Measurements from ENCODE around the gene TTC32.

TTC32 gene

DNA sequence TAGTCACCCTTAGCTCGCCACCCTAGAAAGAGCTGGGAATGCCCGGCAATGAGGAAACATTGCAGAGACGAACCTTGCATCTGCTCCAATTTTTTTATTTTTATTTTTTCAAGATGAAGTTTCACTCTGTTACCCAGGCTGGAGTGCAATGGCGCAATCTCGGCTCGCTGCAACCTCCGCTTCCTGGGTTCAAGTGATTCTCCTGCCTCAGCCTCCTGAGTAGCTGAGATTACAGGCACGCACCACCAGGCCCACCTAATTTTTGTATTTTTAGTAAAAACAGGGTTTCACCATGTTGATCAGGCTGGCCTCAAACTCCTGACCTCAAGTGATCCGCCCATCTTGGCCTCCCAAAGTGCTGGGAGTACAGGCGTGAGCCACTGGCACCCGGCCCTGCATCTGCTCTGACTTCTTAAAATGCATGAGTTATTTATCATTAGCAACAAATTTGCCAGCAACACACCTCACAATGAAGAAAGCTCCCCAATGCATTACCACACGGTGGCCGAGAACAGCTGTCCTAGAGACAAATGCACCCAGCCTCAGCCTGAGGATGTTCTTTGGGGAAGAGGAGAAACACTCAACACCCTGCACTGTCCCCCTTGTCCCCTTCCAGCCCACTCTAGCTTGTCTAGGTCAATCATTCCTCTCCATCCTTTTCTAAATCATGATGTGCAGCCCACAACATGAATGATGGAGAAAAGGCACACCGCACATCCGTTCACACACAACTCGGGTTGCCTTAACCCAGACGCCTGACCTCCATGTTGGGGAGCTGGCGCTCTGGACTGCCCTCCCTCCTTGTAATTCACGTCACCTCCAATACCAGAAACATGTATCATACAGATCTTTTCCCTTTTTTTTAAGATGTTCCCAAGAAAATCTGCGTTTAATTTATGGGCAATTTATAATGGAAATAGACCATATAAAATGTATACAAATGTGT lies 46.9 kb downstream of the TTC32 start:
- Histone ChIP-seq H3K9ac (ENCODE audit: low read length) (no peak overlapping the region), H3K27me3 (ENCODE audit: control insufficient read depth, insufficient read depth, low read length) (no peaks in the 10 kb centered on the region), H3K4me3 (ENCODE audit: low read length) (no peak overlapping the region), H3K36me3 (ENCODE audit: control insufficient read depth, insufficient read depth, low read length) (no peaks in the 10 kb centered on the region), H3K9me3 (ENCODE audit: control insufficient read depth, low read length) (no peaks in the 10 kb centered on the region), H3K4me1 (ENCODE audit: control insufficient read depth, insufficient read depth, low read length) (no peaks in the 10 kb centered on the region)

DNA sequence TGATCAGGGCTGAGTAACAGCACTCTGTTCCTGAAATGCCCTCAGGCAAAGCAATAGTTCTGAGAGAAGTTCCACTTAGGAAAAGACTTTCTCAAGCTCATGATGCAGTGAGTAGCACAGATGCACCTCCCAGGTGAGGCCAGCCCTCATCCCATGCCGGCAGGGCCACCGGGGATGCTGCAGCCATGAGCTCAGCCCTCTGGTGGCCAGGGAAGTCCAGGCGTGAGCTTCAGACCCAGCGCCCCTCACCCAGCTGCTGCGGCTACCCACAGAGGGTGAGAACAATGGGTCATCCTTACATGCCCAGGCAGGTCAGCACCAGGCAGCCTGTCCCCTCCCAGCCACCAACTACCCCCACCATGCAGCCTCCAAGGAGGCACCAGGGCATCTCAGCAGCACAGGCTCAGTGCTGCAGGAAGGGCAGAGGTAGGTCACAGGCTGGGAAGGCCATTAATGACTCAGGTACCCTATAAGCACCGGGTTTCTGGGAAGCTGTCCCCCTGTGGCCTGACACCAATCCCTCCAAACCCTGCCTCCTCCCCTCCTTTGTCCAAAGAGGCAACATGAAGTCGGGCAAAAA lies 50.6 kb downstream of the TTC32 start:
- Histone ChIP-seq H3K9me3 (ENCODE audit: control insufficient read depth, low read length) (no peaks in the 10 kb centered on the region), H3K9ac (ENCODE audit: low read length) (no peak overlapping the region)

DNA sequence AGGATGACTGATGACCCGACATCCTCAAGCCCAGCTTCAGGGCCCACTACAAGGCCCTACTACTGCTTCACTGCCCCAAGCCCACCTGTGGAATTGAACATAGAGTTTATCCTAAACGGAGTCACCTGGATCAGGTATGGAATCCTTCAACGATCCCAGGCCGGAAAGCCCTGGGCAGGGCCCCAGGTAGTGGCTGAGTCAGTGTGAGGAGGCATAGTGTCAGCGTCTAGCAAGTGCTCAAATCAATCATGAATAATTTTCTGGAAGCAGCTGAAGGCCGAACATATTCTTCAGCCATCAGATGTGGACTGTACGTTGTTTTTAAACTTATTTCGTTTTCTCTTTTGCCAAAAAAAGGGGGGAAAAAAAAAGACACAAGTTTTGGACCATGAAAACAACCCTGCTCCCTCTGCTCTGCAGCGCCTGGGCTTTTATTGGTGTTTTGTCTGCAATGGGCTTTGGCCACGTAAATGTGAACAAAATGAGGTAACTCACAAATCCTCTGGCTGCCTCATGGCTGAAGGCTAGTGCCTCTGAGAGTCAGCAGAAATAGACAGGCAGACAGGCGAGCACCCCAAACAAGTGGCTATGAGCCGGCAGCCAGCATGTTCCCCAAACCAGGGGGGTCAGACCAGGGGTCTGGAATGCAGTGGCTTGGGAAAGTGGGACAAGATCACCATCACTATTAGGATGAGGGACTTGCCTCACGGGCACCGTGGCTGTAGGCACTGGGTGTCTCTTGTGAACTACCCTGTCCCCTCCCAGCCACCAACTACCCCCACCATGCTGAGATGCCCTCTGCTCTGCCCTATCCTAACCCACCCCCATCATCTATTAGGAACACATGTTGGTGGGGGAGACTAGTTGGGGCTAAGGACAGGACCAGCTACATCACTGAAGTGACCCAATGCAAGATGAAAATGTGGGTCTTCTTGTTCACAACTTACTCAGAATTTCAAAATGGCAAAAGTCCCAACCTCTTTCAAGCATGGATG lies 51.4 kb downstream of the TTC32 start:
- Histone ChIP-seq H3K4me1 (ENCODE audit: control insufficient read depth, insufficient read depth, low read length) (no peaks in the 10 kb centered on the region), H3K27me3 (ENCODE audit: control insufficient read depth, insufficient read depth, low read length) (no peaks in the 10 kb centered on the region), H3K4me3 (ENCODE audit: low read length) (no peak overlapping the region), H3K36me3 (ENCODE audit: control insufficient read depth, insufficient read depth, low read length) (no peaks in the 10 kb centered on the region), H3K9ac (ENCODE audit: low read length) (no peak overlapping the region), H3K9me3 (ENCODE audit: control insufficient read depth, low read length) (no peaks in the 10 kb centered on the region)

More for the DNA sequence above, 50.6 kb downstream of the TTC32 start:
- Histone ChIP-seq H3K36me3 (ENCODE audit: control insufficient read depth, insufficient read depth, low read length) (no peaks in the 10 kb centered on the region), H3K4me3 (ENCODE audit: low read length) (no peak overlapping the region), H3K4me1 (ENCODE audit: control insufficient read depth, insufficient read depth, low read length) (no peaks in the 10 kb centered on the region), H3K27me3 (ENCODE audit: control insufficient read depth, insufficient read depth, low read length) (no peaks in the 10 kb centered on the region)

DNA sequence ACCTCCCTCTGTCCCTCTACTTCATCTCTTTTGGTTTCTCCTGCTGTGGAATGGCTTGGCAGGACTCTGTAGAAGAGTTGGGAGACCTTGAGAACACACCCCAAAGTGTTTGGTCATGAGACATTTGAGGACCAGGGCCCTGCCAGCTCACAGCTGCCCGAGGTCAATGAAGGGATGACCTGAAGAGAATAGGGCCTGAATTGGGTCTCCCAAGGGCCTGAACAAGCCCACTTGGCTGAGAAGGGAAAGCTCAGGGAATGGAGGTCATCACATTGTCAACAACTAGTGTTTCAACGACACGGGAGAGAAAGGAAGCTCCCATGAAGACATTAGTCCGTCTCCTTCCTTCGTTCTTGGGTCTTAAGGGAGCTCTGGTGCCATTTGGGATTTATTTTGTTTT lies 52.8 kb downstream of the TTC32 start:
- H3K9me3 ChIP-seq (ENCODE audit: control insufficient read depth, low read length): no peaks in the 10 kb centered on the region
- H3K27me3 ChIP-seq (ENCODE audit: control insufficient read depth, insufficient read depth, low read length): no peaks in the 10 kb centered on the region
- H3K36me3 ChIP-seq (ENCODE audit: control insufficient read depth, insufficient read depth, low read length): no peaks in the 10 kb centered on the region
- no peak overlapping the region for H3K4me3 ChIP-seq (ENCODE audit: low read length)
- H3K9ac ChIP-seq (ENCODE audit: low read length): no peak overlapping the region
- no peaks in the 10 kb centered on the region for H3K4me1 ChIP-seq (ENCODE audit: control insufficient read depth, insufficient read depth, low read length)

DNA sequence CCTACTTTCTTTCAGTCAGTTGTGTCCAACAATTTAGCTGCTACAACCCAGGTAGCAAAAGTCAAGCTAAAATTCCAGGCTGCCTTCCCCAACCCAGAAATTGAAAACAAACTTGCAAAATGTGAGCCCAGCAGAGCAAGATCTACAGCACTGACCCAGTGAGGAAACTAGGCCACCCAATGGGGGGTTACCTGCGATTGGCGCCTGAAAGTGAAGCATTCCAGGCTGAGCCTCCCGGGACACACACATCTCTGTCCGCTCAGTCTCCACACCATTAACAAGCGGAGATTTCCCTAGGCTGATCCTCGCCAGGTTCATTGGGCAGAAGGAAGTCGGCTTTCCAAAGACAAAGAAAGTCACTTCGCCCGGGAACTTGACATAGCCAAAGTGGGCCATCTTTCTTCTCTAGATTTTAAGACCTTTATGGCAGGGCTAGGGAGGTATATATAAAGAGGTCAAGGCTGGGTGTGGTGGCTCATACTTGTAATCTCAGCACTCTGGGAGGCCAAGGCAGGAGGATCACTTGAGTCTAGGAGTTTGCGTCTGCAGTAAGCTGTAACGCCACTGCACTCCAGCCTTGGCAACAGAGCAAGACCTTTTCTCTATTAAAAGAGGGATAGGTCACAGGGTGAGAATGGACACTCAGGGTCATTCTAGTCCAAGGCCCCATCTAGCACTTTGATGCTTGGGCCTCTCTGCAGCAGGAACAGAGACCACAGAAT lies 53.6 kb downstream of the TTC32 start:
- Histone ChIP-seq H3K4me3 (ENCODE audit: low read length) (no peak overlapping the region), H3K27me3 (ENCODE audit: control insufficient read depth, insufficient read depth, low read length) (no peaks in the 10 kb centered on the region), H3K9me3 (ENCODE audit: control insufficient read depth, low read length) (no peaks in the 10 kb centered on the region), H3K9ac (ENCODE audit: low read length) (no peak overlapping the region), H3K4me1 (ENCODE audit: control insufficient read depth, insufficient read depth, low read length) (no peaks in the 10 kb centered on the region), H3K36me3 (ENCODE audit: control insufficient read depth, insufficient read depth, low read length) (no peaks in the 10 kb centered on the region)

DNA sequence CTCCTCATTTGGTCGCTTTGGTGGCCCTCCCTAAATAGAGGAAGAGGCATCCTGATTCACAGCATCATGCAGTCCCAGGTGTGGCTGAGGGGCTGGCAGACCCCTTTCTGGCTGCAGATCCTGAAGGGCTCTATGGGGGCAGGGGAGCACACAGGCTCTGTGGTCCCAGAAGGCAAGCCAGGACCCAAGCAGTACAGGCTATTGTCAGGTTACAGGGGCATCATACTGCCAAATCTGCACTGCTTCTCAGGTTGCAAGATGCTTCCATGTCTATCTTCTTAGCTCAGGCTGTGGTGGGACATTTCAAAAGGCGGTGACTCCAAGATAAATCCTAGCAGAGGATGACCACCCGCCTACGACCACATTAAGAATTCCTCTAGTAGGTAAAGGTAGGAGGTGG lies 54.3 kb downstream of the TTC32 start:
- no peaks in the 10 kb centered on the region for H3K36me3 ChIP-seq (ENCODE audit: control insufficient read depth, insufficient read depth, low read length)
- H3K4me1 ChIP-seq (ENCODE audit: control insufficient read depth, insufficient read depth, low read length): no peaks in the 10 kb centered on the region
- no peak overlapping the region for H3K9ac ChIP-seq (ENCODE audit: low read length)
- no peaks in the 10 kb centered on the region for H3K27me3 ChIP-seq (ENCODE audit: control insufficient read depth, insufficient read depth, low read length)
- no peaks in the 10 kb centered on the region for H3K9me3 ChIP-seq (ENCODE audit: control insufficient read depth, low read length)
- H3K4me3 ChIP-seq (ENCODE audit: low read length): no peak overlapping the region
